HUES6 (cell line): ENCODE data around the gene BMP6.

ENCODE experiments used
- H3K27ac ChIP-seq: 2 replicates; pipeline ENCODE4 v1.7.0; 2013; ENCODE audit warnings: low read depth, mild to moderate bottlenecking, low read length, inconsistent platforms
- H3K27me3 ChIP-seq: 2 replicates; pipeline ENCODE4 v1.6.1; 2013; ENCODE audit warnings: low read length; ENCODE audit not compliant: control insufficient read depth, insufficient read depth
- H3K36me3 ChIP-seq: 2 replicates; pipeline ENCODE4 v1.6.1; 2013; ENCODE audit warnings: low read length; ENCODE audit not compliant: control insufficient read depth, insufficient read depth
- H3K4me1 ChIP-seq: 2 replicates; pipeline ENCODE4 v1.6.1; 2013; ENCODE audit warnings: low read length; ENCODE audit not compliant: control insufficient read depth, insufficient read depth
- H3K4me3 ChIP-seq: 2 replicates; pipeline ENCODE4 v1.5.1; 2013; ENCODE audit warnings: low read depth, low read length
- H3K9ac ChIP-seq: one replicate; pipeline ENCODE4 v1.6.1; 2013; ENCODE audit warnings: mild to moderate bottlenecking, low read length
- H3K9me3 ChIP-seq: 2 replicates; pipeline ENCODE4 v1.6.1; 2013; ENCODE audit warnings: low read depth, low read length; ENCODE audit not compliant: control insufficient read depth, insufficient read depth

The BMP6 gene

GRCh38 chr6:7692453-7692784 lies 33.5 kb upstream of the BMP6 start:
- Histone ChIP-seq H3K27me3 (no peaks in the 10 kb centered on the region), H3K4me1 (peaks cover 13% of the 10 kb centered on the region), H3K9ac (no peak overlapping the region), H3K36me3 (no peaks in the 10 kb centered on the region), H3K27ac (no peak overlapping the region), H3K4me3 (peak overlapping the region; percentile 8; the same call in 1 of the 2 replicates), H3K9me3 (no peaks in the 10 kb centered on the region)

- no peaks in the 10 kb centered on the region for H3K36me3 ChIP-seq
- H3K4me3 ChIP-seq, result no peak overlapping the region
- no peaks in the 10 kb centered on the region for H3K9me3 ChIP-seq
- H3K27me3 ChIP-seq, result no peaks in the 10 kb centered on the region
- no peak overlapping the region for H3K27ac ChIP-seq
- peaks cover 21% of the 10 kb centered on the region for H3K4me1 ChIP-seq
- no peak overlapping the region for H3K9ac ChIP-seq
These were observed 32.1 kb upstream of the BMP6 start for GRCh38 chr6:7693827-7694226.

DNA sequence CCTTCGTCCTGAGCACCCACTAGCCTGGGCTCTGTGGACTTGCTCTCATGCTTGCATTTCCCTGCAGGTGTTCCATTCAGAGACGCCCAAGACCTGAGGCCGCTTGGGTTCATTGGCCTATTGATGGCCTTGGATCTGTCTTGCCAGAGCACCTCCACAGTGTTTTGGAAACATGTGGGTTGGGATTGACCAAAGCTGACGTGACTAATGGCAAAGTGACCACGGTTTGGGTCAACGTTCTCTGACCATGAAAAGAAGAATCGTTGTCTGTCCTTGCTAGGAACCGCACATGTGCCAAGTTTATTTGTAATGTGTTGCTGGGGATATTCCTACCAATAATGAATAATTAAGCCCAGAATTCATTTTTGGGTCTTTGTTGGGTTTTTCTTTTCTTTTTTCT lies 29.8 kb upstream of the BMP6 start:
- H3K9me3 ChIP-seq, result no peaks in the 10 kb centered on the region
- H3K27me3 ChIP-seq, result no peaks in the 10 kb centered on the region
- H3K27ac ChIP-seq, result no peak overlapping the region
- no peak overlapping the region for H3K9ac ChIP-seq
- no peak overlapping the region for H3K4me3 ChIP-seq
- H3K36me3 ChIP-seq, result no peaks in the 10 kb centered on the region
- H3K4me1 ChIP-seq, result peaks cover 19% of the 10 kb centered on the region

DNA sequence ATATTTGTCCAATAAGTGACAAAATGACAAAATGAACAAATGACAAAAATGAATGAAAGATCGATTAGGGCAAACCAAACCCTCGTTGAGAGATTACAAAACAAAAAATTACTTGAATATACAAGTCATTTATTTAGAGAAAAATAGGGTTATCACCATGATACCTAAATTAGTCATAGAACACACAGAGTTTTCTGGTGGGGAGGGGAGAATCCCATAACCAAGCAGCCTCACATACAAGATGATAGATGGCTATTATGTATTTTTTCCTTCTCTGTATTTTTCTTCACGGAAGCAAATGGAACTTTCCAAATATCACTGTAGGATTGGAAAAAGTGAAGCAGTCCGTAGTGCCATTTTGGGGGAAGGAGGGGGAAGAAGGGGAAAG lies 28.5 kb upstream of the BMP6 start:
- no peak overlapping the region for H3K27ac ChIP-seq
- no peaks in the 10 kb centered on the region for H3K9me3 ChIP-seq
- no peaks in the 10 kb centered on the region for H3K27me3 ChIP-seq
- H3K4me1 ChIP-seq, result peaks cover 9% of the 10 kb centered on the region
- no peak overlapping the region for H3K9ac ChIP-seq
- no peak overlapping the region for H3K4me3 ChIP-seq
- H3K36me3 ChIP-seq, result no peaks in the 10 kb centered on the region

- no peak overlapping the region for H3K27ac ChIP-seq
- H3K4me3 ChIP-seq, result no peak overlapping the region
- no peak overlapping the region for H3K9ac ChIP-seq
- H3K27me3 ChIP-seq, result no peaks in the 10 kb centered on the region
- H3K36me3 ChIP-seq, result no peaks in the 10 kb centered on the region
- H3K4me1 ChIP-seq, result peaks cover 7% of the 10 kb centered on the region
- H3K9me3 ChIP-seq, result no peaks in the 10 kb centered on the region
These were observed 27.9 kb upstream of the BMP6 start for GRCh38 chr6:7697820-7698623.

DNA sequence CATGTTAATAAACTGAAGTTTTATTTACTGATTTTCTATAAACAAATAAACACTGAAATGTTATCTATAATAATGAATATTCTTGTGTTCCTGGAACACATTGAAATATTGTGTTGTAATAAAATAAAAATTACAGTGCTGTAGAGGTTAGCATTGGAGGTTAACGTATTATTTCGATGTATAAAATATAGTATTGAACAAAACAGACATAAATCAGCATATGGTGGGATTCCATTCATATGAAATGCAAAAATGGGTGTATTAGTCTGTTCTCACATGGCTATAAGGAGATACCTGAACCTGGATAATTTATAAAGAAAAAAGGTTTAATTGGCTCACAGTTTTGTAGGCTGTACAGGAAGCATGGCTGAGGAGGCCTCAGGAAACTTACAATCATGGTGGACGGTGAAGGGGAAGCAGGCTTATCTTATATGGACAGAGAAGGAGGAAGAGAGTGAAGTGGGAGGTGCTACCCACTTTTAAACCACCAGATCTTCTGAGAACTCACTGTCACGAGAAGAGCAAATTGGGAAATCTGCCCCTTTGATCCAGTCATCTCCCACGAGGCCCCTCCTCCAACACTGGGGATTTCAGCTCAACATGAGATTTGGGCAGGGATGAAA lies 24.6 kb upstream of the BMP6 start:
- no peak overlapping the region for H3K27ac ChIP-seq
- peaks cover 7% of the 10 kb centered on the region for H3K4me1 ChIP-seq
- no peaks in the 10 kb centered on the region for H3K27me3 ChIP-seq
- H3K9ac ChIP-seq, result no peak overlapping the region
- H3K9me3 ChIP-seq, result no peaks in the 10 kb centered on the region
- H3K4me3 ChIP-seq, result no peak overlapping the region
- no peaks in the 10 kb centered on the region for H3K36me3 ChIP-seq

GRCh38 chr6:7703148-7703680 lies 22.7 kb upstream of the BMP6 start:
- H3K27ac ChIP-seq, result no peak overlapping the region
- no peaks in the 10 kb centered on the region for H3K27me3 ChIP-seq
- no peaks in the 10 kb centered on the region for H3K36me3 ChIP-seq
- no peak overlapping the region for H3K4me3 ChIP-seq
- H3K9me3 ChIP-seq, result no peaks in the 10 kb centered on the region
- peaks cover under 1% of the 10 kb centered on the region; the same call in 1 of the 2 replicates for H3K4me1 ChIP-seq
- H3K9ac ChIP-seq, result no peak overlapping the region

- H3K4me3 ChIP-seq, result no peak overlapping the region
These were observed 20.4 kb upstream of the BMP6 start for GRCh38 chr6:7705483-7705882.

GRCh38 chr6:7706269-7706668 lies 19.6 kb upstream of the BMP6 start:
- Histone ChIP-seq H3K9ac (no peak overlapping the region), H3K4me3 (no peak overlapping the region), H3K27ac (no peak overlapping the region)

More at GRCh38 chr6:7705483-7705882, 20.4 kb upstream of the BMP6 start:
- H3K36me3 ChIP-seq, result no peaks in the 10 kb centered on the region
- no peaks in the 10 kb centered on the region for H3K9me3 ChIP-seq
- H3K27me3 ChIP-seq, result no peaks in the 10 kb centered on the region
- no peak overlapping the region for H3K27ac ChIP-seq
- H3K4me1 ChIP-seq, result no peaks in the 10 kb centered on the region
- no peak overlapping the region for H3K9ac ChIP-seq

GRCh38 chr6:7707787-7708186 lies 18.1 kb upstream of the BMP6 start:
- H3K27me3 ChIP-seq, result no peaks in the 10 kb centered on the region
- H3K4me1 ChIP-seq, result no peaks in the 10 kb centered on the region
- H3K27ac ChIP-seq, result no peak overlapping the region
- no peak overlapping the region for H3K9ac ChIP-seq
- H3K9me3 ChIP-seq, result peaks cover 3% of the 10 kb centered on the region; the same call in 1 of the 2 replicates
- H3K36me3 ChIP-seq, result no peaks in the 10 kb centered on the region
- H3K4me3 ChIP-seq, result no peak overlapping the region

More at GRCh38 chr6:7706269-7706668, 19.6 kb upstream of the BMP6 start:
- Histone ChIP-seq H3K36me3 (no peaks in the 10 kb centered on the region), H3K9me3 (peaks cover 3% of the 10 kb centered on the region; the same call in 1 of the 2 replicates), H3K4me1 (no peaks in the 10 kb centered on the region), H3K27me3 (no peaks in the 10 kb centered on the region)

DNA sequence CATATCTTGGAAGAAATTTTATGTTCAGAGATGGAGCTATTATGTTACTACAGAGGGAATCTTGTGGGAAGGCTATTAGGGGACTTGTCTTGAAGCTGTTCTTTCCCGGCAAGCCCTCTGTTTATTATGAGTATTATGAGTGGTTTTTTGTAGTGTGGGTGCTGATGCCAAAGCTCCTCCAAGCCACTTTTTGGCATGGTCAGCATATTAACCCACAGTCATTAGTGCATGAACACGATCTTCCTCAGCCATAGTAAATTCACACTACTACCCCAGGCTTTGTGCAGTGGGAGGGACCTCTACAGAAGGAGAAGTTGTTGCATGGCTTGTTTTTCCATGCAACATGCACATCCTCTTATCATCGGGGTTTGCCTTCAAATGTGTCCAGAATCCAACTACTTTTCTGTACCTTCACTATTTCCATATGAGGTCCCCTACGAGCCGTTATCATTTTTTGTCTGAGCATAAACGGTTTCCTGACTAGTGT lies 6.5 kb upstream of the BMP6 start:
- Histone ChIP-seq H3K9me3 (no peaks in the 10 kb centered on the region; the same call in 1 of the 2 replicates), H3K4me3 (no peak overlapping the region), H3K36me3 (no peaks in the 10 kb centered on the region), H3K27me3 (peaks cover 23% of the 10 kb centered on the region), H3K4me1 (no peaks in the 10 kb centered on the region), H3K27ac (no peak overlapping the region), H3K9ac (no peak overlapping the region)
